Thyroid gland (tissue), 4 donors: Measurements from ENCODE around the gene ERCC5. TPM values are rescaled to one million over a fixed set of nuclear protein-coding genes. Genes with fewer than 3 reads are reported as not detected.

ENCODE experiments used
- DNase-seq, 2 donors: peaks; one replicate each; pipeline ENCODE4 v3.0.0-alpha.2; 2019
- H3K27ac ChIP-seq, 3 donors: fragments of 200-600 bp; sonication (generic); 1 replicate in 2 of 3; 2 replicates in 1 of 3; pipeline ENCODE4 v1.5.1; 2016 to 2019; ENCODE audit warnings: mild to moderate bottlenecking in 1 of 3, moderate library complexity in 1 of 3
- H3K27me3 ChIP-seq: fragments of 200-600 bp; sonication (generic); one replicate; pipeline ENCODE4 v1.5.1; 2019
- H3K36me3 ChIP-seq, 2 donors: fragments of 200-600 bp; sonication (generic); one replicate each; pipeline ENCODE4 v1.5.1; 2016 to 2019
- H3K4me1 ChIP-seq, 2 donors: fragments of 200-600 bp; sonication (generic); one replicate each; pipeline ENCODE4 v1.5.1; 2017 to 2019
- H3K4me3 ChIP-seq, 3 donors: fragments of 200-600 bp; sonication (generic); replicated peaks in 1 of 3; 1 replicate in 2 of 3; 2 replicates in 1 of 3; pipeline ENCODE4 v1.5.1; 2016; ENCODE audit warnings: mild to moderate bottlenecking in 1 of 3
- H3K9me3 ChIP-seq: fragments of 200-600 bp; sonication (generic); one replicate; pipeline ENCODE4 v1.5.1; 2017
- POLR2A ChIP-seq, 2 donors: fragments of 450-650 bp; IDR thresholded peaks; one replicate each; pipeline ENCODE4 v1.6.1; 2017; ENCODE audit warnings: antibody characterized with exemption in 2 of 2, mild to moderate bottlenecking in 2 of 2, moderate library complexity in 1 of 2
- WGBS, 2 donors: methylation state at CpG; one replicate each; pipeline ENCODE4 v1.1.5; 2017; 5-methylcytosine and 5-hydroxymethylcytosine counted together
- intact Hi-C: fragments of 100-400 bp; cut with DNase I; formaldehyde crosslinking; loops from one replicate; pipeline ENCODE4 v1.15.1; 2023
- total RNA-seq, 4 donors: library from RNA; depleted of rRNA; stranded (reverse); fragments of >200 nt; gene quantifications; one replicate each; pipeline ENCODE4 v1.2.3, GENCODE V29; 2016
- TF ChIP-seq, protein P1 (sequence below), 6 experiments: fragments of 200-600 bp in 3 of 6; fragments of 450-650 bp in 3 of 6; sonication (generic) in 3 of 6; IDR thresholded peaks; one replicate each; pipeline ENCODE4 v1.5.1; 2016 to 2019; ENCODE audit warnings: antibody characterized with exemption in 6 of 6, mild to moderate bottlenecking in 2 of 6, inconsistent platforms in 1 of 6, moderate library complexity in 1 of 6

The ERCC5 gene
- total RNA-seq, 4 donors from 2014 or later: 57.2 to 119 (median 102) TPM

DNA sequence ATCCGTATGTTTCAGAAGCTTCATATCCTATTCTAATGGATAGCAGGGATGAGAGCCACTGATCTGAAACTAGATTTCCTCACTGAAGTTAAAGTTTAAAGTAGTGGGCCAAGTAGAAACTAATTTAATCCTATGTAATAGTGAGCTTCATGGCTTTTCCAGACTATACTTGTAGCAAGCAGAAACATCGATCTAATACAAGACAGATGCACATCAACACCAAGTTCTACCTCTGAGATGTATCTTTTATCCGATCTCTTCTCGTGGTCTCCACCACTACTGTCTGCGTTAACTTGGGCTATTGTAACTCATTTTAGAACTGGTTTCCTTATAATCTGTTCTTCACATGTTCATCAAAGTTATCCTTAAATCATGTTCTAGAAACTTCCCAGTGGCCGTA, 3.1 kb downstream of the ERCC5 start:
- peaks cover 7 to 16% of the 10 kb centered on the region in 2 donors for H3K4me1 ChIP-seq
- intact Hi-C loops: loop anchor here (5.0 kb wide), 1 partner anchor 267 kb away; no protein-coding TSS in a partner anchor
- no peak overlapping the region for H3K4me3 ChIP-seq
- no peaks in the 10 kb centered on the region for H3K9me3 ChIP-seq
- no peak for DNase-seq
- no peaks in the 10 kb centered on the region for H3K27me3 ChIP-seq
- TF ChIP-seq POLR2A (IDR thresholded peaks at IDR 0.05): no peak
- TF ChIP-seq, protein P1, sequence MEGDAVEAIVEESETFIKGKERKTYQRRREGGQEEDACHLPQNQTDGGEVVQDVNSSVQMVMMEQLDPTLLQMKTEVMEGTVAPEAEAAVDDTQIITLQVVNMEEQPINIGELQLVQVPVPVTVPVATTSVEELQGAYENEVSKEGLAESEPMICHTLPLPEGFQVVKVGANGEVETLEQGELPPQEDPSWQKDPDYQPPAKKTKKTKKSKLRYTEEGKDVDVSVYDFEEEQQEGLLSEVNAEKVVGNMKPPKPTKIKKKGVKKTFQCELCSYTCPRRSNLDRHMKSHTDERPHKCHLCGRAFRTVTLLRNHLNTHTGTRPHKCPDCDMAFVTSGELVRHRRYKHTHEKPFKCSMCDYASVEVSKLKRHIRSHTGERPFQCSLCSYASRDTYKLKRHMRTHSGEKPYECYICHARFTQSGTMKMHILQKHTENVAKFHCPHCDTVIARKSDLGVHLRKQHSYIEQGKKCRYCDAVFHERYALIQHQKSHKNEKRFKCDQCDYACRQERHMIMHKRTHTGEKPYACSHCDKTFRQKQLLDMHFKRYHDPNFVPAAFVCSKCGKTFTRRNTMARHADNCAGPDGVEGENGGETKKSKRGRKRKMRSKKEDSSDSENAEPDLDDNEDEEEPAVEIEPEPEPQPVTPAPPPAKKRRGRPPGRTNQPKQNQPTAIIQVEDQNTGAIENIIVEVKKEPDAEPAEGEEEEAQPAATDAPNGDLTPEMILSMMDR (IDR thresholded peaks at IDR 0.05): no peak
- H3K36me3 ChIP-seq: peaks cover 4% of the 10 kb centered on the region in 2 donors
- H3K27ac ChIP-seq: no peak overlapping the region
- 90% methylated on average over 6 of the region's 6 CpGs for WGBS, 2 donors

DNA sequence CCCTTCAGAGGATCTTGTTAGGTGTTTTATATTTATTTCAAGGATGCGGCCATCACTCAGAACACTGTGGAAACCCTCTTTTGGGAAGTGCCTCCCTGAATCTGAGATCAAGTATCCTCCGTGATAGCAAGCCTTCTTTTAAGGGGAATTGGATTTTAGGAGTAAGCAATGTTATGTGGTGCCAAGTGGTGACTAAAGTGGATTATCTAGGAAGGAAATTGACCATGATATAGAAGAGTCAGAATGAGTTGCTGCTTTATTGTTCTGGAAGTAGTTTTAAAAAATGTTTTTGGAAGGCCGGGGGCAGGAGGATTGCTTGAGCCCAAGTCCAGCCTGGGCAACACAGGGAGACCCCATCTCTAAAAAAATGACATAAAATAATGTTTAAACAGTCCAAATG, 6.7 kb downstream of the ERCC5 start:
- no peaks in the 10 kb centered on the region for H3K9me3 ChIP-seq
- no peak for DNase-seq
- H3K4me1 ChIP-seq: peaks cover 3 to 12% of the 10 kb centered on the region in 2 donors
- H3K4me3 ChIP-seq: no peak overlapping the region
- H3K27ac ChIP-seq: no peak overlapping the region
- 94% methylated on average over 3 of the region's 3 CpGs for WGBS, 2 donors
- TF ChIP-seq POLR2A (IDR thresholded peaks at IDR 0.05): no peak
- TF ChIP-seq, protein P1 (IDR thresholded peaks at IDR 0.05): no peak
- H3K27me3 ChIP-seq: no peaks in the 10 kb centered on the region
- H3K36me3 ChIP-seq: peaks cover 30 to 32% of the 10 kb centered on the region in 2 donors
- intact Hi-C loops: no loop called here

DNA sequence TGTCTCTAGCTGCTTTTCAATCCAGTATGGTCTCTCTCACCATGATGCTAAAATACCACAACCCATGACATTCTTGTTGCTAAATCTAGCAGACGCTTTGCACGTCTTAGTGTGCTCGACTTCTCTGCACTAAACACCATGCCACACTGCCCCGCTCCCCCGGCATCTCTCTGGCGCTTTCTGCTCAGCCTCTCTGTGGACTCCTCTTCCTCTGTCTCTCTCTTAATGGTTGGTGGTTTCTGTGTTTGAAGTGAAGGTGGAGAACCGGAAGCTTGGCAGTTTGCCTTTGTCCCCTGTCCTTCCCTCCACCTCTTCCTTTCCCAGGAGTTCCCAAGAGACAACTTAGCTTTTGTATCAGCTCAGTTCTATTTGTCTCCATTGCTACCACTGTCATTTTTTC, 8.8 kb downstream of the ERCC5 start:
- intact Hi-C loops: no loop called here
- H3K9me3 ChIP-seq: no peaks in the 10 kb centered on the region

DNA sequence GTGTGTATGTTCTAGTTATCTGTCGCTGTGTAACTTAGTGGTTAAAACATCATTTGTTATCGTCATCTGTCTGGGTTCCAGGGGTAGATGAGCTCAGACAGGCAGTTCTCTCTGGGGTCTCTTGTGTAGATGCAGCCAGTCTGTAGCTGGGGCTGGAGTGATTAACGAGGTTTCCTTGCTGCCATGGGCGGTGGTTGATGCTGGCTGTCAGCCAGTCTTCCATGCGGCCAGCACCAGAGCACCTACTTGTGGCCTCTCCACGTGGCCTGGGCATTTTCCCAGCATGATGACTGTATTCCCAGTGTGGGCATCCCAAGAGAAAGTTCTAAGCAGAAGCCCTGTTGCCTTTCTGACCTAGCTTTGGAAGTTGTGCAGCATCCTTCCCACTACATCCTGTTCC, 10.7 kb downstream of the ERCC5 start:
- intact Hi-C loops: no loop called here
- H3K27me3 ChIP-seq: no peaks in the 10 kb centered on the region
- no peak overlapping the region for H3K4me3 ChIP-seq
- no peak overlapping the region for H3K27ac ChIP-seq
- DNase-seq: peak in 1 of 2 donors; percentile 22
- TF ChIP-seq, protein P1 (IDR thresholded peaks at IDR 0.05): no peak
- TF ChIP-seq POLR2A (IDR thresholded peaks at IDR 0.05): no peak
- H3K4me1 ChIP-seq: no peaks in the 10 kb centered on the region
- 28 to 47% methylated on average over 6 of the region's 6 CpGs for WGBS, 2 donors
- peaks cover 68 to 70% of the 10 kb centered on the region in 2 donors for H3K36me3 ChIP-seq
- H3K9me3 ChIP-seq: no peaks in the 10 kb centered on the region

More for the DNA sequence above, 8.8 kb downstream of the ERCC5 start:
- 81 to 82% methylated on average over 7 of the region's 7 CpGs for WGBS, 2 donors
- no peak overlapping the region for H3K27ac ChIP-seq
- H3K36me3 ChIP-seq: peaks cover 50 to 53% of the 10 kb centered on the region in 2 donors
- H3K27me3 ChIP-seq: no peaks in the 10 kb centered on the region
- no peak for DNase-seq
- TF ChIP-seq POLR2A (IDR thresholded peaks at IDR 0.05): no peak
- TF ChIP-seq, protein P1 (IDR thresholded peaks at IDR 0.05): no peak
- no peak overlapping the region for H3K4me3 ChIP-seq
- peaks cover 0 to 4% of the 10 kb centered on the region in 2 donors for H3K4me1 ChIP-seq

DNA sequence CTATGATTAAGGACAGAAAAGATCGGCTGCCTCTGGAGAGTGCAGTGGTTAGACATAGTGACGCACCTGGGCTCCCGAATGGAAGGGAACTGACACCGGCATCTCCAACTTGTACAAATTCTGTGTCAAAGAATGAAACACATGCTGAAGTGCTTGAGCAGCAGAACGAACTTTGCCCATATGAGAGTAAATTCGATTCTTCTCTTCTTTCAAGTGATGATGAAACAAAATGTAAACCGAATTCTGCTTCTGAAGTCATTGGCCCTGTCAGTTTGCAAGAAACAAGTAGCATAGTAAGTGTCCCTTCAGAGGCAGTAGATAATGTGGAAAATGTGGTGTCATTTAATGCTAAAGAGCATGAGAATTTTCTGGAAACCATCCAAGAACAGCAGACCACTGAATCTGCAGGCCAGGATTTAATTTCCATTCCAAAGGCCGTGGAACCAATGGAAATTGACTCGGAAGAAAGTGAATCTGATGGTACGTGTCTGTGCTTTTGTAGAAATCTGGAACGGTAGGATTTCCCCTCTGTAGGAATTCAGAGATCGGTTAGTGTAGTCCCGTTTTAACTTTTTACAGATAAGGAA, 16.9 kb downstream of the ERCC5 start:
- Histone ChIP-seq H3K27me3 (no peaks in the 10 kb centered on the region), H3K36me3 (peaks cover 90% of the 10 kb centered on the region in 2 donors), H3K4me1 (no peaks in the 10 kb centered on the region), H3K4me3 (no peak overlapping the region), H3K27ac (no peak overlapping the region), H3K9me3 (no peaks in the 10 kb centered on the region)
- 93% methylated on average over 13 of the region's 13 CpGs for WGBS, 2 donors
- intact Hi-C loops: no loop called here
- TF ChIP-seq, protein P1 (IDR thresholded peaks at IDR 0.05): no peak
- no peak for TF ChIP-seq POLR2A (IDR thresholded peaks at IDR 0.05)
- no peak for DNase-seq
